ENCODE data around the gene ULBP1. TPM values are rescaled to one million over a fixed set of nuclear protein-coding genes. Genes with fewer than 3 reads are reported as not detected.
A peak's percentile ranks its signal among the peaks of the same experiment; 100 is the strongest.

Gene ULBP1
- total RNA-seq, 5 donors from 2014 or later (not counting 1 experiment from before 2014, with no cell fraction given) = 0.13 to 0.23 (median 0.14) TPM; not detected in 1

DNA sequence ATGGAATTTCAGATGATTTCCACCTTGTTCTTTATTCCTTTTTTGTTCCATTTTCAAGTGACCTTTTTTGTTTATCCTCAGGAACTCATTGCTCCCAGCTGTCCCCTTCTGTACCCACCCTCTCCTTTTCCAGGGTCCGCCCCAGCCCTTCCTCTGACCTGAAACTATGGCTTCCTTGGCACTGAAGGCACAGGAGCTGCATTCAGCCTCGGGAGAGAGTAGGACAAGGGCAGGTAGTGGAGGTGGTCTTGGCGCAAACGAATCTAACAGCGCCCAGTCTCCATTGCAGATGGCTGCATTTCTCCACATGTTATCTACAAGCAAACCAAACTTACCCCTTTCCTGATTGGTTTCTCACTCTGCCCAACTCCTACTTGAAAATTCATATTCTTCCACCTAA is 30.7 kb upstream of the ULBP1 start:
- Mint-ChIP-seq H3K9me3 (no peaks in the 10 kb centered on the region), H3K36me3 (no peaks in the 10 kb centered on the region), H3K27me3 (peaks cover 85 to 93% of the 10 kb centered on the region in 2 donors), H3K4me1 (peaks cover 5 to 8% (median 8%) of the 10 kb centered on the region in 3 donors), H3K4me3 (no peak overlapping the region), H3K27ac (no peak overlapping the region)
- DNase-seq (no peak), ATAC-seq (replicated peaks in 1 of 4) (no peak)
- Histone ChIP-seq H3K27me3 (replicated peaks in 1 of 2; ENCODE audit: control insufficient read depth in 2 of 2, extremely low read depth in 1 of 2, insufficient read depth in 2 of 2, low read length in 1 of 2) (peaks cover 20 to 55% of the 10 kb centered on the region in 2 experiments), H3K4me3 (ENCODE audit: control insufficient read depth in 1 of 2, extremely low read depth in 1 of 2, low read length in 1 of 2) (no peak overlapping the region), H3K9me3 (no peaks in the 10 kb centered on the region), H3K36me3 (ENCODE audit: control insufficient read depth in 2 of 2, extremely low read depth in 1 of 2, insufficient read depth in 1 of 2, low read length in 1 of 2) (no peaks in the 10 kb centered on the region), H3K4me1 (ENCODE audit: control insufficient read depth in 1 of 2, extremely low read depth in 1 of 2, insufficient read depth in 2 of 2, low read length in 2 of 2) (peaks cover 0 to 10% of the 10 kb centered on the region in 2 experiments), H3K27ac (ENCODE audit: low read length) (no peak overlapping the region)
- CTCF ChIA-PET = interaction anchor here in 1 of 2 donors (0.6 to 1.0 kb wide), 2 partner anchors 51 to 83 kb away, joined by 3 read pairs; no protein-coding TSS in a partner anchor
- 80% methylated on average over 1 of the region's 5 CpGs for WGBS (ENCODE audit: insufficient coverage)
- POLR2A ChIA-PET = interaction anchor here in 1 of 2 donors (0.6 kb wide), 1 partner anchor 79 kb away, joined by 6 read pairs; no protein-coding TSS in a partner anchor

DNA sequence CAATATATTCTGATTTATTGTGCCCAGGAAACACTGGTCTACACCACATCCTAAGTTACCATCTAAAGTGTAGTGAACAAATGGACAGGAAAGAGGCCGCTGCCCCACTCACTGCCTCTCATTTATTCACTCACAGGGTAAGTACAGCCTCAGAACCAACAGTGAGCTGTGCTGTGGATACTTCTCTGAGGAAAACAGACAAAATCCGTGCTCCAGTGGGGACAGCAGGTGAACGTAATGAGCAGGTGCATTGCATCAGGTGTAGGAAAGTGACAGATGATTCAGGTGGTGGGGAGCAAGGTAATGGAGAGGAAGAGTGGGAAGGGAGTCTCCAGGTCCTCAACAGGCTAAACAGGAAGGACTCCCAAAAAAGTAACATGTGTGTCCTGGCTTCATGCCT is 30.3 kb upstream of the ULBP1 start:
- H3K27ac Mint-ChIP-seq = no peak overlapping the region
- ChIA-PET CTCF (interaction anchor here in 1 of 2 donors (1.0 kb wide), 1 partner anchor 83 kb away, joined by 3 read pairs; no protein-coding TSS in a partner anchor), POLR2A (no interaction called here)
- H3K27me3 ChIP-seq (replicated peaks in 1 of 2; ENCODE audit: control insufficient read depth in 2 of 2, extremely low read depth in 1 of 2, insufficient read depth in 2 of 2, low read length in 1 of 2) = peaks cover 20 to 60% of the 10 kb centered on the region in 2 experiments
- H3K9me3 Mint-ChIP-seq = no peaks in the 10 kb centered on the region
- peaks cover 80 to 93% of the 10 kb centered on the region in 2 donors for H3K27me3 Mint-ChIP-seq
- H3K4me1 ChIP-seq (ENCODE audit: control insufficient read depth in 1 of 2, extremely low read depth in 1 of 2, insufficient read depth in 2 of 2, low read length in 2 of 2) = peaks cover 0 to 14% of the 10 kb centered on the region in 2 experiments
- no peak for DNase-seq
- H3K4me1 Mint-ChIP-seq = peaks cover 8 to 12% (median 8%) of the 10 kb centered on the region in 3 donors
- H3K9me3 ChIP-seq = no peaks in the 10 kb centered on the region
- no peak overlapping the region for H3K4me3 Mint-ChIP-seq
- H3K27ac ChIP-seq (ENCODE audit: low read length) = no peak overlapping the region
- no peaks in the 10 kb centered on the region for H3K36me3 Mint-ChIP-seq
- H3K4me3 ChIP-seq (ENCODE audit: control insufficient read depth in 1 of 2, extremely low read depth in 1 of 2, low read length in 1 of 2) = no peak overlapping the region
- no CpG with 5 or more reads among the region's 3 CpGs for WGBS (ENCODE audit: insufficient coverage)
- ATAC-seq (replicated peaks in 1 of 4) = no peak
- H3K36me3 ChIP-seq (ENCODE audit: control insufficient read depth in 2 of 2, extremely low read depth in 1 of 2, insufficient read depth in 1 of 2, low read length in 1 of 2) = no peaks in the 10 kb centered on the region

DNA sequence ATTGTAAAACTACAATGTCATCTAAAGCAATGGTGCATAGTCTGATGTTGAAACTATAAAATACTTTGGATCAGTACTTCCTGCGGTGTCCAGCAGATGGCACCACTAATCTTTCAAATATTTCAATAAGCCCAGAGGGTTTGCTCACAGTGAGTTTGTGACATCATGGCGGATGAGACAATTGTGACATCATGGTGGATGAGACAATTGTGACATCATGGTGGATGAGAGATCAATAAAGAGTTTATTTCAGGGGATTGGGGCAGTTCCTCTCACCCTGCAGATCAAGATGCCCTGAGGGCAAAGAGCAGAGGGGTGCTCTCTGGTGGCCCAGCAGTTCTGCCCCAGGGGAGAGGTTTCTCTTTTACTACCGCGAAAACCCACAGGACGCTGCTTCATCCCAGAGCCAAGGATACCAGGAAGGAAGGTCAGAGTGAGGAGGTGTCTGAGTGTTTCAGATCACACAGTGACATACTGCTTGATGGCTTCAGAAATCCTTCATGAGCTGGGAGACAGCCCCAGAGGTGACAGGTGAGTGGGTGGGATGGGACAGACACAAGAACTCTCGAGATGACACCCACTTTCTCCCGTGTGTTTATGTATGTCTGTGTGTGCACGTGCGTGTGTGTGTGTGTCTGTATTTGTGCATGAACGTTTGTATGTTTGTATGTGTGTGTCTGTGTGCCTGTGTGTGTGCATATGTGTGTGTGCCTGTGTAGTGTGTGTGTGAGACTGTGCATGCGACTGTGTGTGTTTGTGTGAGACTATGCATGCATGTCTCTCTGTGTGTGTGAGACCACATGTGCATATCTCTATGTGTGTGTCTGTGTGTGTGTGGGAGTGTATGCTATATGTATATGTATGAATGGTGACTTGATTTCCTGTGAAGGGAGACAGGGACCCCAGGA is 29.2 kb upstream of the ULBP1 start:
- 34% methylated on average over 10 of the region's 11 CpGs for WGBS (ENCODE audit: insufficient coverage)
- Histone ChIP-seq H3K27me3 (replicated peaks in 1 of 2; ENCODE audit: control insufficient read depth in 2 of 2, extremely low read depth in 1 of 2, insufficient read depth in 2 of 2, low read length in 1 of 2) (peaks cover 20 to 62% of the 10 kb centered on the region in 2 experiments), H3K4me1 (ENCODE audit: control insufficient read depth in 1 of 2, extremely low read depth in 1 of 2, insufficient read depth in 2 of 2, low read length in 2 of 2) (peaks cover 0 to 23% of the 10 kb centered on the region in 2 experiments), H3K4me3 (ENCODE audit: control insufficient read depth in 1 of 2, extremely low read depth in 1 of 2, low read length in 1 of 2) (no peak overlapping the region), H3K36me3 (ENCODE audit: control insufficient read depth in 2 of 2, extremely low read depth in 1 of 2, insufficient read depth in 1 of 2, low read length in 1 of 2) (no peaks in the 10 kb centered on the region), H3K9me3 (no peaks in the 10 kb centered on the region), H3K27ac (ENCODE audit: low read length) (no peak overlapping the region)
- H3K27ac Mint-ChIP-seq = no peak overlapping the region
- ATAC-seq (replicated peaks in 1 of 4) (peak; percentile 31 to 66 (median 52)), DNase-seq (peak; percentile 29 to 87 (median 59))
- H3K27me3 Mint-ChIP-seq = peaks cover 79 to 91% of the 10 kb centered on the region in 2 donors
- ChIA-PET CTCF (interaction anchor here (0.7 to 2.3 kb wide), 3 partner anchors 83 to 153 kb away, joined by 3 to 16 read pairs (median 3); no protein-coding TSS in a partner anchor), POLR2A (interaction anchor here (0.7 to 1.4 kb wide), 2 partner anchors 82 to 365 kb away, joined by 3 to 7 read pairs; no protein-coding TSS in a partner anchor)
- H3K36me3 Mint-ChIP-seq = no peaks in the 10 kb centered on the region
- H3K4me3 Mint-ChIP-seq = no peak overlapping the region
- peaks cover 15 to 21% (median 17%) of the 10 kb centered on the region in 3 donors for H3K4me1 Mint-ChIP-seq
- H3K9me3 Mint-ChIP-seq = no peaks in the 10 kb centered on the region

DNA sequence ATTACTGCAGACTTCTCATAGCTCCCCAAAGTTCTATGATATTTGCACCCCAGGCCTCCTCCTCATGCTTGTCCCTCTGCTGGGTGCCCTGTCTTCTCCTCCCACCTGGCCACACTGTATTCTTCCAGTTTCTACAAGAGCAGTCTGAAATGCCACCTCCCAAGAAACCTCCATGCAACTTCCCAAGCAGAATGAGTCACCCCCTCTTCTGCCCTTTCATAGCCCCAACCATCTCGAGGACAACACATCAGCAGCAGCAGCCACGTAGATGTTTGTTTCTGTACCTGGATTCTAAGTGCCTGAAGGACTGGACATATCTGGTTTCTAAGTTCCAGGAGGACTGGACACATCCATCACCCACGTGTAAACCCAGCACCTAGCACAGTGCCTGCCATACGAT is 28.5 kb upstream of the ULBP1 start:
- no peaks in the 10 kb centered on the region for H3K36me3 ChIP-seq (ENCODE audit: control insufficient read depth in 2 of 2, extremely low read depth in 1 of 2, insufficient read depth in 1 of 2, low read length in 1 of 2)
- POLR2A ChIA-PET = interaction anchor here (0.7 to 1.4 kb wide), 2 partner anchors 81 to 365 kb away, joined by 3 to 7 read pairs; no protein-coding TSS in a partner anchor
- no peak for DNase-seq
- ATAC-seq (replicated peaks in 1 of 4) = no peak
- Mint-ChIP-seq H3K27ac (no peak overlapping the region), H3K36me3 (no peaks in the 10 kb centered on the region), H3K9me3 (no peaks in the 10 kb centered on the region), H3K4me1 (peaks cover 15 to 27% (median 25%) of the 10 kb centered on the region in 3 donors), H3K27me3 (peaks cover 79 to 91% of the 10 kb centered on the region in 2 donors), H3K4me3 (no peak overlapping the region)
- H3K27me3 ChIP-seq (replicated peaks in 1 of 2; ENCODE audit: control insufficient read depth in 2 of 2, extremely low read depth in 1 of 2, insufficient read depth in 2 of 2, low read length in 1 of 2) = peaks cover 20 to 67% of the 10 kb centered on the region in 2 experiments
- CTCF ChIA-PET = interaction anchor here (0.7 to 2.3 kb wide), 3 partner anchors 82 to 152 kb away, joined by 3 to 16 read pairs (median 3); no protein-coding TSS in a partner anchor
- no peaks in the 10 kb centered on the region for H3K9me3 ChIP-seq
- peaks cover 0 to 23% of the 10 kb centered on the region in 2 experiments for H3K4me1 ChIP-seq (ENCODE audit: control insufficient read depth in 1 of 2, extremely low read depth in 1 of 2, insufficient read depth in 2 of 2, low read length in 2 of 2)
- H3K27ac ChIP-seq (ENCODE audit: low read length) = no peak overlapping the region
- WGBS (ENCODE audit: insufficient coverage) = 40% methylated on average over 1 of the region's 4 CpGs
- H3K4me3 ChIP-seq (ENCODE audit: control insufficient read depth in 1 of 2, extremely low read depth in 1 of 2, low read length in 1 of 2) = no peak overlapping the region

DNA sequence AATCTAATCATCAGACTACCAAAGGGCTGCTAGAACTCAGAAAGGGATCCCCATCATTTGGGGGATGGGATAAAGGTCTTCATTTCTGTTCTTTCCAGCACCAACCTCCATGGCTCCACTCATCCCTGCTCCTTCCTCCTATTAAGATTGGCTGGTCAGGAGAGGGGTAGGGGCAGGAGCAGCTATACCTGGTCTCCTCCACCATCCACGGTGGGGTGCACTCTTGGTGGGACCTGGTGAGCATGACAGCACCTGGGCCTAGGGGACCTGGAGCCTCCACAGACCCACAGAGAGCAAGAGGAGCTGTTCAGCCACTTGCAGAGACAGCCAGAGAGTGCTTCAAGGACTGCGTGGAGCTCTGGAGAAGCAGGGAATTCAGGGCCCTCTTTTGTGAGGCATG is 28.1 kb upstream of the ULBP1 start:
- no peak overlapping the region for H3K27ac Mint-ChIP-seq
- CTCF ChIA-PET = interaction anchor here (0.7 to 2.3 kb wide), 4 partner anchors 71 to 152 kb away, joined by 3 to 16 read pairs (median 3); no protein-coding TSS in a partner anchor
- peaks cover 0 to 26% of the 10 kb centered on the region in 2 experiments for H3K4me1 ChIP-seq (ENCODE audit: control insufficient read depth in 1 of 2, extremely low read depth in 1 of 2, insufficient read depth in 2 of 2, low read length in 2 of 2)

DNA sequence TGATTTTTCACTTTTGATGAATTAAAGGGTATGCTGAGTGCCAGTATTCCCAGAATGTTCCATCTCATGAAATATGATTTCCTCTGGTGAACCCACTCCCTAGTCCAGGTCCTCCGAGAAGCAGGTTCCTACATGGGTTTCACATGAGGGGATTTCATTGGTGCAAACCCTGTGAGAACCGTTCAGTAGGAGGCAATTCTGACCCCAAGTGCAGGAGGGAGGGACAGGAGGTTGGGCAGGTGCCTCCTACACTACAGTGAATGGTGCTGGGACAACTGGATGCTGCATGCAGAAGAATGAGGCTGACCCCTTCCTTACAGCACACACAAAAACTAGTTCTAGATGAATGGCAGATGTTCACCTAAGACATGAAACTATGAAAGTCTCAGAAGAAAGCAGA is 27.0 kb upstream of the ULBP1 start:
- no peak overlapping the region for H3K27ac ChIP-seq (ENCODE audit: low read length)
- no CpG with 5 or more reads among the region's 2 CpGs for WGBS (ENCODE audit: insufficient coverage)
- H3K4me3 ChIP-seq (ENCODE audit: control insufficient read depth in 1 of 2, extremely low read depth in 1 of 2, low read length in 1 of 2) = no peak overlapping the region
- CTCF ChIA-PET = no interaction called here
- Mint-ChIP-seq H3K27ac (no peak overlapping the region), H3K27me3 (peaks cover 67 to 83% of the 10 kb centered on the region in 2 donors), H3K4me1 (peaks cover 26 to 40% (median 31%) of the 10 kb centered on the region in 3 donors), H3K4me3 (no peak overlapping the region), H3K9me3 (no peaks in the 10 kb centered on the region), H3K36me3 (no peaks in the 10 kb centered on the region)
- no peaks in the 10 kb centered on the region for H3K9me3 ChIP-seq
- H3K27me3 ChIP-seq (replicated peaks in 1 of 2; ENCODE audit: control insufficient read depth in 2 of 2, extremely low read depth in 1 of 2, insufficient read depth in 2 of 2, low read length in 1 of 2) = peaks cover 25 to 80% of the 10 kb centered on the region in 2 experiments
- POLR2A ChIA-PET = no interaction called here
- ATAC-seq (replicated peaks in 1 of 4) (no peak), DNase-seq (no peak)
- peaks cover 0 to 35% of the 10 kb centered on the region in 2 experiments for H3K4me1 ChIP-seq (ENCODE audit: control insufficient read depth in 1 of 2, extremely low read depth in 1 of 2, insufficient read depth in 2 of 2, low read length in 2 of 2)
- no peaks in the 10 kb centered on the region for H3K36me3 ChIP-seq (ENCODE audit: control insufficient read depth in 2 of 2, extremely low read depth in 1 of 2, insufficient read depth in 1 of 2, low read length in 1 of 2)

More for the DNA sequence above, 28.1 kb upstream of the ULBP1 start:
- Histone ChIP-seq H3K9me3 (no peaks in the 10 kb centered on the region), H3K36me3 (ENCODE audit: control insufficient read depth in 2 of 2, extremely low read depth in 1 of 2, insufficient read depth in 1 of 2, low read length in 1 of 2) (no peaks in the 10 kb centered on the region), H3K27ac (ENCODE audit: low read length) (no peak overlapping the region), H3K27me3 (replicated peaks in 1 of 2; ENCODE audit: control insufficient read depth in 2 of 2, extremely low read depth in 1 of 2, insufficient read depth in 2 of 2, low read length in 1 of 2) (peaks cover 24 to 71% of the 10 kb centered on the region in 2 experiments), H3K4me3 (ENCODE audit: control insufficient read depth in 1 of 2, extremely low read depth in 1 of 2, low read length in 1 of 2) (no peak overlapping the region)
- H3K9me3 Mint-ChIP-seq = no peaks in the 10 kb centered on the region
- POLR2A ChIA-PET = interaction anchor here (0.7 to 1.4 kb wide), 2 partner anchors 81 to 366 kb away, joined by 3 to 7 read pairs; no protein-coding TSS in a partner anchor
- H3K4me1 Mint-ChIP-seq = peaks cover 18 to 32% (median 27%) of the 10 kb centered on the region in 3 donors
- no CpG with 5 or more reads among the region's 2 CpGs for WGBS (ENCODE audit: insufficient coverage)
- ATAC-seq (replicated peaks in 1 of 4) (no peak), DNase-seq (no peak)
- H3K27me3 Mint-ChIP-seq = peaks cover 77 to 90% of the 10 kb centered on the region in 2 donors
- H3K4me3 Mint-ChIP-seq = no peak overlapping the region
- no peaks in the 10 kb centered on the region for H3K36me3 Mint-ChIP-seq

All from T-cell (primary cell).